Endothelial cell of umbilical vein (primary cell): Measurements from ENCODE around the gene FOXP1. TPM values are rescaled to one million over a fixed set of nuclear protein-coding genes. Genes with fewer than 3 reads are reported as not detected.

Experiments used
- BruUV-seq: library from RNA; stranded (reverse); fragments of 400-500 nt; replicated peaks from 2 replicates; lab custom pipeline; 2021; lab: Mats Ljungman, UMichigan
- CTCF ChIA-PET: fragments of 300-600, 350-600 bp; sonication (Branson Sonifier 250); formaldehyde crosslinking; loops from one replicate; lab custom pipeline; 2021; ENCODE audit warnings: antibody characterized with exemption, inconsistent platforms; lab: Charles Lee
- POLR2A ChIA-PET: fragments of 300-600, 350-600 bp; sonication (Branson Sonifier 250); formaldehyde crosslinking; loops from one replicate; lab custom pipeline; 2021; ENCODE audit warnings: antibody characterized with exemption, inconsistent platforms; lab: Charles Lee
- DNase-seq: peaks from one replicate; pipeline ENCODE4 v3.0.0-alpha.2; 2011; ENCODE audit warnings: low read depth, low spot score
- FAIRE-seq: peaks from 2 replicates; lab custom pipeline; 2011; peaks lifted over from hg19 to GRCh38; lab: Jason Lieb, UNC
- H2AFZ ChIP-seq: 2 replicates; pipeline ENCODE4 v1.6.0; 2012; ENCODE audit warnings: low read depth, low read length, control low read depth, inconsistent platforms
- H3K27ac ChIP-seq: 2 replicates; pipeline ENCODE4 v1.5.1; 2011; ENCODE audit warnings: low read depth, mild to moderate bottlenecking, control low read depth, low read length, moderate library complexity; ENCODE audit not compliant: insufficient read depth
- H3K27me3 ChIP-seq, 2 experiments: 2 replicates each; pipeline versions ENCODE4 v1.6.0 to v1.6.1; 2011; ENCODE audit warnings: low read length in 2 of 2, mixed read lengths in 1 of 2; ENCODE audit not compliant: control insufficient read depth in 2 of 2, insufficient read depth in 2 of 2
- H3K36me3 ChIP-seq, 2 experiments: 2 replicates in 1 of 2; 3 replicates in 1 of 2; pipeline ENCODE4 v1.5.1; 2011; ENCODE audit warnings: low read length in 2 of 2, mild to moderate bottlenecking in 1 of 2, moderate library complexity in 1 of 2; ENCODE audit not compliant: control insufficient read depth in 2 of 2, insufficient read depth in 2 of 2; ENCODE audit errors: extremely low read depth in 1 of 2
- H3K4me1 ChIP-seq: 3 replicates; pipeline ENCODE4 v1.5.1; 2011; ENCODE audit warnings: mild to moderate bottlenecking, low read length; ENCODE audit not compliant: control insufficient read depth, insufficient read depth; ENCODE audit errors: extremely low read depth
- H3K4me2 ChIP-seq: 2 replicates; pipeline ENCODE4 v1.6.1; 2011; ENCODE audit warnings: low read length, control low read depth, mixed read lengths; ENCODE audit not compliant: insufficient read depth
- H3K4me3 ChIP-seq, 3 experiments: fragments of 200-600 bp in 1 of 3; sonication (generic), shearing (Covaris generic) in 1 of 3; replicated peaks in 1 of 3; 2 replicates each; pipeline ENCODE4 v1.5.1; 2011 to 2016; ENCODE audit warnings: control low read depth in 3 of 3, low read length in 3 of 3, mild to moderate bottlenecking in 2 of 3, inconsistent platforms in 1 of 3, low read depth in 1 of 3, moderate library complexity in 1 of 3; ENCODE audit not compliant: insufficient read depth in 1 of 3
- H3K79me2 ChIP-seq: 2 replicates; pipeline ENCODE4 v1.6.0; 2012; ENCODE audit warnings: low read length, inconsistent platforms; ENCODE audit not compliant: control insufficient read depth, insufficient read depth
- H3K9ac ChIP-seq: replicated peaks from 2 replicates; pipeline ENCODE3; 2011; ENCODE audit warnings: low read length, control low read depth; ENCODE audit not compliant: insufficient read depth; ENCODE audit errors: extremely low read depth
- H3K9me1 ChIP-seq: replicated peaks from 3 replicates; pipeline ENCODE4 v1.6.0; 2011; ENCODE audit warnings: mild to moderate bottlenecking, low read length; ENCODE audit not compliant: control insufficient read depth, insufficient read depth; ENCODE audit errors: extremely low read depth
- H3K9me3 ChIP-seq: replicated peaks from 2 replicates; pipeline ENCODE4 v1.5.1; 2012; ENCODE audit warnings: low read length, inconsistent platforms; ENCODE audit not compliant: control insufficient read depth, insufficient read depth
- H4K20me1 ChIP-seq: replicated peaks from 2 replicates; pipeline ENCODE3; 2011; ENCODE audit warnings: mild to moderate bottlenecking, low read length; ENCODE audit not compliant: control insufficient read depth, insufficient read depth; ENCODE audit errors: extremely low read depth
- EZH2 ChIP-seq: IDR thresholded peaks from 2 replicates; pipeline ENCODE4 v1.6.1; 2012; ENCODE audit warnings: borderline replicate concordance, low read depth, mild to moderate bottlenecking, moderate library complexity, low read length, inconsistent platforms; ENCODE audit not compliant: severe bottlenecking
- FOS ChIP-seq: IDR thresholded peaks from 2 replicates; pipeline ENCODE4 v1.6.1; 2011; ENCODE audit warnings: mild to moderate bottlenecking, low read length, moderate library complexity, borderline replicate concordance; ENCODE audit not compliant: insufficient read depth
- JUN ChIP-seq: IDR thresholded peaks from 2 replicates; pipeline ENCODE4 v1.6.1; 2011; ENCODE audit warnings: borderline replicate concordance, low read depth; ENCODE audit not compliant: insufficient read length, insufficient read depth
- MAX ChIP-seq: IDR thresholded peaks from 2 replicates; pipeline ENCODE4 v1.6.1; 2011; ENCODE audit not compliant: insufficient read depth, insufficient read length
- MYC ChIP-seq: IDR thresholded peaks from one replicate; pipeline ENCODE4 v1.6.1; 2011; ENCODE audit warnings: mild to moderate bottlenecking, low read depth, low read length
- POLR2AphosphoS5 ChIP-seq: IDR thresholded peaks from 2 replicates; pipeline ENCODE4 v1.6.1; 2012; ENCODE audit warnings: low read depth, mild to moderate bottlenecking, control low read depth, low read length, moderate library complexity; ENCODE audit not compliant: insufficient read depth
- dilution Hi-C: fragments of 300-500 bp; cut with MboI; formaldehyde crosslinking; loops from one replicate; pipeline ENCODE4 v1.15.0; 2019; ENCODE audit warnings: low sequenced_read_pairs; ENCODE audit not compliant: extremely low pct_ligation_motif_present
- intact Hi-C: fragments of 100-400 bp; cut with micrococcal nuclease; formaldehyde crosslinking; loops from one replicate; pipeline ENCODE4 v1.10.0; 2022
- polyA plus RNA-seq, 4 experiments: library from polyadenylated mRNA; depleted of rRNA in 3 of 4; stranded (reverse) in 3 of 4; unstranded in 1 of 4; fragments of >200 nt; gene quantifications; 2 replicates each; pipeline versions ENCODE4 v1.2.1 to v1.2.3, GENCODE V29; 2011 to 2012; ENCODE audit warnings: missing spikeins in 1 of 4
- total RNA-seq: library from RNA; stranded (reverse); gene quantifications from 2 replicates; pipeline ENCODE4 v1.2.3, GENCODE V29; 2021
- TF ChIP-seq, protein P1 (sequence below), 2 donors: IDR thresholded peaks; 1 replicate in 1 of 2; 2 replicates in 1 of 2; pipeline ENCODE4 v1.5.1; 2011; ENCODE audit warnings: low read length in 2 of 2, mild to moderate bottlenecking in 2 of 2, moderate library complexity in 2 of 2, control low read depth in 1 of 2, inconsistent platforms in 1 of 2, low read depth in 1 of 2; ENCODE audit not compliant: insufficient read depth in 1 of 2; ENCODE audit errors: extremely low read depth in 1 of 2

Gene FOXP1
- total and polyA plus RNA-seq, 2 donors (not counting 3 experiments of a cell fraction or from before 2014, with no cell fraction given), result 41.0 to 107 TPM

GRCh38 chr3:71618538-71618937 lies 35.0 kb upstream of the FOXP1 start:
- TF ChIP-seq POLR2AphosphoS5 (no peak), FOS (no peak), MYC (no peak), MAX (no peak), EZH2 (no peak), JUN (no peak)
- TF ChIP-seq, protein P1, sequence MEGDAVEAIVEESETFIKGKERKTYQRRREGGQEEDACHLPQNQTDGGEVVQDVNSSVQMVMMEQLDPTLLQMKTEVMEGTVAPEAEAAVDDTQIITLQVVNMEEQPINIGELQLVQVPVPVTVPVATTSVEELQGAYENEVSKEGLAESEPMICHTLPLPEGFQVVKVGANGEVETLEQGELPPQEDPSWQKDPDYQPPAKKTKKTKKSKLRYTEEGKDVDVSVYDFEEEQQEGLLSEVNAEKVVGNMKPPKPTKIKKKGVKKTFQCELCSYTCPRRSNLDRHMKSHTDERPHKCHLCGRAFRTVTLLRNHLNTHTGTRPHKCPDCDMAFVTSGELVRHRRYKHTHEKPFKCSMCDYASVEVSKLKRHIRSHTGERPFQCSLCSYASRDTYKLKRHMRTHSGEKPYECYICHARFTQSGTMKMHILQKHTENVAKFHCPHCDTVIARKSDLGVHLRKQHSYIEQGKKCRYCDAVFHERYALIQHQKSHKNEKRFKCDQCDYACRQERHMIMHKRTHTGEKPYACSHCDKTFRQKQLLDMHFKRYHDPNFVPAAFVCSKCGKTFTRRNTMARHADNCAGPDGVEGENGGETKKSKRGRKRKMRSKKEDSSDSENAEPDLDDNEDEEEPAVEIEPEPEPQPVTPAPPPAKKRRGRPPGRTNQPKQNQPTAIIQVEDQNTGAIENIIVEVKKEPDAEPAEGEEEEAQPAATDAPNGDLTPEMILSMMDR (IDR thresholded peaks at IDR 0.05; ENCODE audit: extremely low read depth in 1 of 2, insufficient read depth in 1 of 2, low read depth in 1 of 2, low read length in 2 of 2), result no peak
- H3K9me3 ChIP-seq, result no peaks in the 10 kb centered on the region
- peaks cover 5 to 6% of the 10 kb centered on the region in 2 experiments for H3K27me3 ChIP-seq
- dilution Hi-C loops (no loop called here), intact Hi-C loops (no loop called here)
- DNase-seq, result no peak
- FAIRE-seq, result no peak
- no TSS peak for BruUV-seq
- no peak overlapping the region for H3K9ac ChIP-seq
- no peaks in the 10 kb centered on the region for H3K4me1 ChIP-seq
- H3K4me2 ChIP-seq, result no peak overlapping the region
- H2AFZ ChIP-seq, result no peak overlapping the region
- H3K79me2 ChIP-seq, result no peaks in the 10 kb centered on the region
- no peak overlapping the region for H3K27ac ChIP-seq
- ChIA-PET CTCF (no interaction called here), POLR2A (no interaction called here)
- no peaks in the 10 kb centered on the region for H4K20me1 ChIP-seq
- no peaks in the 10 kb centered on the region for H3K9me1 ChIP-seq
- H3K36me3 ChIP-seq, result no peaks in the 10 kb centered on the region
- no peak overlapping the region for H3K4me3 ChIP-seq
